ENCODE measurements around the gene MSTO1.
A peak's percentile ranks its signal among the peaks of the same experiment; 100 is the strongest.
"Not testable (repeated sequence)": the region's sequence is repeated elsewhere in the genome, so short reads cannot be mapped to it uniquely, and the experiment has no call there.

MSTO1 gene

DNA sequence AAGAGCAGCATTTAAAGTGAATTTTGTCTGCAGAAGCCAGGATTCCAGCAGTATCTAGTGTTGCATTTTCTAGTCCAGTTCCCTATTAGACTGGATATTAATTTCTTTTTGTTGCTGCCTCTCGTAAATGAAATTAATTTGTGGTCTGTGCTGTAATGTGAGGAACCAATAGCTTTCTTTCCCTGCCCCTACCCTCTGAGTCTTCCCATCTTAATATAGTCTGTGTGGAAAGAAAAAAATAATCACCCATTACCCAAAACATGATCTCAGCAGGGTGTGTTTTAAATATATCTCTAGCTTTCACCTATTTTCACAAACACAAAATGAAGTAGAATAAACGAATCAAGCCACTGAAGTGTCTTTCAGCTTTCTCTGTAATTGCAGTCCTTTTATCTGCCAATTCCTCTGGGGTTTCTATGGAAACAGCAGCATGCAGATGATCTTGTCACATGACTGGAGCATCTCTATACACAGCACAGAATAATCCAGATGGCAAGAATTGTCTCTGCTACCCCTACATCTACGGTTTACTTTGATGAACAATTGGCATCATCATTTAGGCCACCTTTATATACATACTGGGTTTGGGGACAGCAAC is 14.0 kb upstream of the MSTO1 start:
- H3K36me3 ChIP-seq (replicated peaks); DNase-seq (ENCODE audit: low spot score in 2 of 2); H3K9me3 ChIP-seq; H3K27me3 ChIP-seq (ENCODE audit: low read depth); H3K4me3 ChIP-seq; in situ Hi-C loops (cut with MboI; ENCODE audit: low sequenced_read_pairs): not testable (repeated sequence)
- peaks cover 18% of the 10 kb centered on the region for H3K4me1 ChIP-seq

- in situ Hi-C loops (cut with MboI; ENCODE audit: low sequenced_read_pairs) = no loop called here
- no peaks in the 10 kb centered on the region for H3K27me3 ChIP-seq (ENCODE audit: low read depth)
- no peaks in the 10 kb centered on the region for H3K36me3 ChIP-seq (replicated peaks)
- H3K9me3 ChIP-seq = no peaks in the 10 kb centered on the region
- peaks cover 18% of the 10 kb centered on the region for H3K4me1 ChIP-seq
- no peak for DNase-seq (ENCODE audit: low spot score in 2 of 2)
- H3K4me3 ChIP-seq = no peak overlapping the region
These were observed 13.2 kb upstream of the MSTO1 start for GRCh38 chr1:155596864-155597263.

- in situ Hi-C loops (cut with MboI; ENCODE audit: low sequenced_read_pairs) = no loop called here
- no peaks in the 10 kb centered on the region for H3K9me3 ChIP-seq
- H3K36me3 ChIP-seq (replicated peaks) = no peaks in the 10 kb centered on the region
- peak; percentile 50 to 74 for DNase-seq (ENCODE audit: low spot score in 2 of 2)
- no peaks in the 10 kb centered on the region for H3K27me3 ChIP-seq (ENCODE audit: low read depth)
- no peak overlapping the region; the same call in 1 of the 2 replicates for H3K4me3 ChIP-seq
- H3K4me1 ChIP-seq = peaks cover 18% of the 10 kb centered on the region
These were observed 11.1 kb upstream of the MSTO1 start for GRCh38 chr1:155598842-155599331.

DNA sequence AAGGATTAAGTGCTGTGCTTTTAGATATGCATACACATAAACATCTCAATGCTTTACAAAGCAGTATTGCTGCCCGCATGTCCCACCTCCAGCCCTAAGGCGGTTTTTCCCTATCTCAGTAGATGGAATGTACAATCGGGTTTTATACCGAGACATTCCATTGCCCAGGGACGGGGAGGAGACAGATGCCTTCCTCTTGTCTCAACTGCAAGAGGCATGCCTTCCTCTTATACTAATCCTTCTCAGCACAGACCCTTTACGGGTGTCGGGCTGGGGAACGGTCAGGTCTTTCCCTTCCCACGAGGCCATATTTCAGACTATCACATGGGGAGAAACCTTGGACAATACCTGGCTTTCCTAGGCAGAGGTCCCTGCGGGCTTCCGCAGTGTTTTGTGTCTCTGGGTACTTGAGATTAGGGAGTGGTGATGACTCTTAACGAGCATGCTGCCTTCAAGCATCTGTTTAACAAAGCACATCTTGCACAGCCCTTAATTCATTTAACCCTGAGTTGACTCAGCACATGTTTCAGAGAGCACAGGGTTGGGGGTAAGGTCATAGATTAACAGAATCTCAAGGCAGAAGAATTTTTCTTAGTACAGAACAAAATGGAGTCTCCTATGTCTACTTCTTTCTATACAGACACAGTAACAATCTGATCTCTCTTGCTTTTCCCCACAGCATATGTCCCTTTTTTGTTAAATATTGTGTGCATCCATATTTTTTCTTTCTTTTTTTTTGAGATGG is 10.0 kb upstream of the MSTO1 start:
- peaks cover 18% of the 10 kb centered on the region for H3K4me1 ChIP-seq
- H3K27me3 ChIP-seq (ENCODE audit: low read depth); H3K9me3 ChIP-seq; H3K4me3 ChIP-seq; in situ Hi-C loops (cut with MboI; ENCODE audit: low sequenced_read_pairs); H3K36me3 ChIP-seq (replicated peaks): not testable (repeated sequence)
- peak in 1 of 2 experiments; percentile 67 for DNase-seq (ENCODE audit: low spot score in 2 of 2)

DNA sequence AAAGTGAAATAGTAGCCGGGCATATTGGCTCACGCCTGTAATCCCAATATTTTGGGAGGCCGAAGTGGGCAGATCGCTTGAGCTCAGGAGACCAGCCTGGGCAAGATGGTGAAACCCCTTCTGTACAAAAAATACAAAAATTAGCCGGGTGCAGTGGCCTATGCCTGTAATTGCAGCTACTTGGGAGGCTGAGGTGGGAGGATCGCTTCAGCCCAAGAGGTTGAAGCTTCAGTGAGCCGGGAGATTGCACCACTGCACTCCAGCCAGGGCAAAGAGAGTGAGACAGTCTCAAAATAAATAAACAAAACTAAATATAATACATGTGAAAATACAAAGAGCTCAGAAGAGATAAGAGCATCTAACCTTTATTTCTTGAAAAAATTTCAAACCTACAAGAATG is 2.3 kb upstream of the MSTO1 start:
- Histone ChIP-seq H3K36me3 (replicated peaks) (peaks cover 7% of the 10 kb centered on the region), H3K27me3 (ENCODE audit: low read depth) (no peaks in the 10 kb centered on the region), H3K4me3 (no peak overlapping the region), H3K4me1 (peaks cover 9% of the 10 kb centered on the region), H3K9me3 (no peaks in the 10 kb centered on the region)
- in situ Hi-C loops (cut with MboI; ENCODE audit: low sequenced_read_pairs) = no loop called here
- DNase-seq (ENCODE audit: low spot score in 2 of 2) = peak in 1 of 2 experiments; percentile 42

DNA sequence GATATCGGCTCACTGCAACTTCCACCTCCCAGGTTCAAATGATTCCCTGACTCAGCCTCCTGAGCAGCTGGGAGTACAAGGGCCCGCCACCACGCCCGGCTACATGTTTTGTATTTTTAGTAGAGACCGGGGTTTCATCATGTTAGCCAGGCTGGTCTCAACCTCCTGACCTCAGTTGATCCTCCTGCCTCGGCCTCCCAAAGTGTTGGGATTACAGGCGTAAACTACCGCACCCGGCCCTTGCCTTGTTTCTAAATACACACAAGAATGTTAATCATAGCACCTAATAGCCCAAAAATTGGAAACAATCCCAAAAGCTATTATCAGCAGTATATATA is 1.2 kb upstream of the MSTO1 start:
- no peak overlapping the region for H3K4me3 ChIP-seq
- no peaks in the 10 kb centered on the region for H3K9me3 ChIP-seq
- no peak for DNase-seq (ENCODE audit: low spot score in 2 of 2)
- H3K27me3 ChIP-seq (ENCODE audit: low read depth) = no peaks in the 10 kb centered on the region
- H3K36me3 ChIP-seq (replicated peaks) = peaks cover 13% of the 10 kb centered on the region
- H3K4me1 ChIP-seq = peaks cover 9% of the 10 kb centered on the region
- in situ Hi-C loops (cut with MboI; ENCODE audit: low sequenced_read_pairs) = no loop called here

- H3K27me3 ChIP-seq (ENCODE audit: low read depth); H3K9me3 ChIP-seq; DNase-seq (ENCODE audit: low spot score in 2 of 2); H3K4me1 ChIP-seq; in situ Hi-C loops (cut with MboI; ENCODE audit: low sequenced_read_pairs): not testable (repeated sequence)
- Histone ChIP-seq H3K4me3 (peak overlapping the region; percentile 47), H3K36me3 (replicated peaks) (peaks cover 17% of the 10 kb centered on the region)
These were observed 234 bp downstream of the MSTO1 start for GRCh38 chr1:155610257-155610647.

- H3K36me3 ChIP-seq (replicated peaks) = peaks cover 17% of the 10 kb centered on the region
- in situ Hi-C loops (cut with MboI; ENCODE audit: low sequenced_read_pairs); H3K4me3 ChIP-seq; DNase-seq (ENCODE audit: low spot score in 2 of 2); H3K9me3 ChIP-seq; H3K27me3 ChIP-seq (ENCODE audit: low read depth); H3K4me1 ChIP-seq: not testable (repeated sequence)
These were observed 3.2 kb downstream of the MSTO1 start for GRCh38 chr1:155613226-155613625.

GRCh38 chr1:155622191-155622590 is 12.2 kb downstream of the MSTO1 start:
- peaks cover 7% of the 10 kb centered on the region for H3K4me1 ChIP-seq
- in situ Hi-C loops (cut with MboI; ENCODE audit: low sequenced_read_pairs) = no loop called here
- H3K27me3 ChIP-seq (ENCODE audit: low read depth) = no peaks in the 10 kb centered on the region
- no peak overlapping the region for H3K4me3 ChIP-seq
- H3K36me3 ChIP-seq (replicated peaks) = no peaks in the 10 kb centered on the region
- DNase-seq (ENCODE audit: low spot score in 2 of 2) = no peak
- peaks cover 7% of the 10 kb centered on the region; the same call in 1 of the 2 replicates for H3K9me3 ChIP-seq

DNA sequence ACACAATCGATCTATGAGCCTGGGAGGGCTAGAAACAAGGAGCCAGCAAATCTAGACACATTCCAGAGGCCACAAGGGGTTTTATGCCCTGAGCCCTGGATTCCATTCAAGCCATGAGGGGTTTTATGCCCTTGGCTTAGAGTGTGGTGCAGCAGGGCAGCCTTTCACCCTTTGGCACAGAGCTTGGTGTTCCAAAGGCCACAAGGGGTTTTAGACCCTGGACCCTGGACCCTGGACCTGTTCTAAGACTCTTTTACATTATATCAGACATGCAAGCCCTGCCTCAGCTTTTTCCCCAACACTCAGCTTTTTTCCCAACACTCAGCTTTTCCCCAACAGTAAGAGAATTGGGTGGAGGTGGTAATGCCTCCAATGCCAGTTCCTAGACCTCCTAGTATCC is 13.3 kb downstream of the MSTO1 start:
- Histone ChIP-seq H3K4me1 (peaks cover 7% of the 10 kb centered on the region), H3K36me3 (replicated peaks) (no peaks in the 10 kb centered on the region), H3K27me3 (ENCODE audit: low read depth) (no peaks in the 10 kb centered on the region), H3K4me3 (no peak overlapping the region), H3K9me3 (peaks cover 7% of the 10 kb centered on the region; the same call in 1 of the 2 replicates)
- DNase-seq (ENCODE audit: low spot score in 2 of 2) = no peak
- in situ Hi-C loops (cut with MboI; ENCODE audit: low sequenced_read_pairs) = no loop called here

GRCh38 chr1:155626428-155626827 is 16.4 kb downstream of the MSTO1 start:
- H3K9me3 ChIP-seq; H3K4me3 ChIP-seq; H3K27me3 ChIP-seq (ENCODE audit: low read depth); in situ Hi-C loops (cut with MboI; ENCODE audit: low sequenced_read_pairs); H3K36me3 ChIP-seq (replicated peaks); DNase-seq (ENCODE audit: low spot score in 2 of 2); H3K4me1 ChIP-seq: not testable (repeated sequence)

DNA sequence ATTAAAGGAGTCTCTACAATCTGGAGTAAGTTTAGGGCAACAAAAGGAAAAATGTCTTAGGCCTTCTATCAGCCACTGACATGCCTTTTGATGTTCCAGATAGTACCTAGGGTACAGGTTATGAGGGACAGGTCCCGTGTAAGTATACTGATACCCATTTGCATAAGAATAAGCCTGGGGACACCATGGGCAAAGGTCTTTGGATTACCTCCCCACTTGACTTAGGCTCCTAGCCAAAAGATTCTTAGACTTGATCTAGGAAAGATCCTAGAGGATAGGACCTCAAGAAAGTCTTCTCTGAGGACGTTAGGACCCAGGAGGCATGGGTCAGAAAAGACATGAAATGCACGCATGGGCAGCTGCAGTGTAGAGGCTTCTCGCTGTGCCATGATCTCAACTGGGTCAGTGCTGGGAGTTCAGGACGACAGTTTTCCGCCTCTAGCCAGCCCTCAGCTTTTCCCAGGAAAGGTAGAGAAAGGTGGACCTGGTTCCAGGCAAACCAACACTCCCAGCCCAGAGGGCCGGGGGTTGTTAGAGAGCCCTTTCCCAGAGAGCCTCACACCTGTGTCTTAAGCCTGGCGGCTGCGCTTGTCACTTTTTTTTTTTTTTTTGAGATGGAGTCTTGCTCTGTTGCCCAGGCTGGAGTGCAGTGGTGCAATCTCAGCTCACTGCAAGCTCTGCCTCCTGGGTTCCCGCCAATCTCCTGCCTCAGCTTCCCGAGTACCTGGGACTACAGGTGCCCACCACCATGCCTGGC is 26.6 kb downstream of the MSTO1 start:
- H3K4me3 ChIP-seq = no peak overlapping the region
- H3K4me1 ChIP-seq = peaks cover 18% of the 10 kb centered on the region
- no peak for DNase-seq (ENCODE audit: low spot score in 2 of 2)
- H3K27me3 ChIP-seq (ENCODE audit: low read depth) = no peaks in the 10 kb centered on the region
- no peaks in the 10 kb centered on the region; the same call in 1 of the 2 replicates for H3K36me3 ChIP-seq (replicated peaks)
- in situ Hi-C loops (cut with MboI; ENCODE audit: low sequenced_read_pairs) = no loop called here
- peaks cover 4% of the 10 kb centered on the region for H3K9me3 ChIP-seq

- peaks cover 30% of the 10 kb centered on the region for H3K9me3 ChIP-seq
- in situ Hi-C loops (cut with MboI; ENCODE audit: low sequenced_read_pairs) = no loop called here
These were observed 30.3 kb downstream of the MSTO1 start for GRCh38 chr1:155640367-155640766.

More at GRCh38 chr1:155640367-155640766, 30.3 kb downstream of the MSTO1 start:
- H3K4me3 ChIP-seq = no peak overlapping the region
- H3K27me3 ChIP-seq (ENCODE audit: low read depth) = no peaks in the 10 kb centered on the region
- no peaks in the 10 kb centered on the region; the same call in 1 of the 2 replicates for H3K36me3 ChIP-seq (replicated peaks)
- H3K4me1 ChIP-seq = peaks cover 18% of the 10 kb centered on the region
- no peak for DNase-seq (ENCODE audit: low spot score in 2 of 2)
